Astrocyte of the cerebellum (primary cell): ENCODE data around the gene TMEM134.

ENCODE experiments used
- DNase-seq: peaks from one replicate; pipeline ENCODE4 v3.0.0-alpha.2; 2011; ENCODE audit warnings: low read depth
- H3K4me3 ChIP-seq: 2 replicates; pipeline ENCODE4 v1.5.1; 2011; ENCODE audit warnings: mild to moderate bottlenecking, low read depth, low read length, moderate library complexity
- in situ Hi-C: cut with HindIII; loops from 2 replicates; pipeline ENCODE4 v1.10.0; 2017; ENCODE audit warnings: low sequenced_read_pairs
- TF ChIP-seq, protein P1 (sequence below): IDR thresholded peaks from 2 replicates; pipeline ENCODE4 v1.5.1; 2012; ENCODE audit warnings: low read length, low read depth, moderate library complexity, mild to moderate bottlenecking; ENCODE audit errors: missing control alignments

The TMEM134 gene

GRCh38 chr11:67508486-67509121 is 39.6 kb upstream of the TMEM134 start:
- H3K4me3 ChIP-seq: peak overlapping the region; percentile 63
- peak; percentile 85 for DNase-seq
- TF ChIP-seq, protein P1, sequence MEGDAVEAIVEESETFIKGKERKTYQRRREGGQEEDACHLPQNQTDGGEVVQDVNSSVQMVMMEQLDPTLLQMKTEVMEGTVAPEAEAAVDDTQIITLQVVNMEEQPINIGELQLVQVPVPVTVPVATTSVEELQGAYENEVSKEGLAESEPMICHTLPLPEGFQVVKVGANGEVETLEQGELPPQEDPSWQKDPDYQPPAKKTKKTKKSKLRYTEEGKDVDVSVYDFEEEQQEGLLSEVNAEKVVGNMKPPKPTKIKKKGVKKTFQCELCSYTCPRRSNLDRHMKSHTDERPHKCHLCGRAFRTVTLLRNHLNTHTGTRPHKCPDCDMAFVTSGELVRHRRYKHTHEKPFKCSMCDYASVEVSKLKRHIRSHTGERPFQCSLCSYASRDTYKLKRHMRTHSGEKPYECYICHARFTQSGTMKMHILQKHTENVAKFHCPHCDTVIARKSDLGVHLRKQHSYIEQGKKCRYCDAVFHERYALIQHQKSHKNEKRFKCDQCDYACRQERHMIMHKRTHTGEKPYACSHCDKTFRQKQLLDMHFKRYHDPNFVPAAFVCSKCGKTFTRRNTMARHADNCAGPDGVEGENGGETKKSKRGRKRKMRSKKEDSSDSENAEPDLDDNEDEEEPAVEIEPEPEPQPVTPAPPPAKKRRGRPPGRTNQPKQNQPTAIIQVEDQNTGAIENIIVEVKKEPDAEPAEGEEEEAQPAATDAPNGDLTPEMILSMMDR: no peak
- in situ Hi-C loops: no loop called here

GRCh38 chr11:67507864-67508485 is 38.9 kb upstream of the TMEM134 start, which contains the start of gene CDK2AP2:
TSS of gene CDK2AP2 (minus strand) at chr11:67508162. CDS start at chr11:67508082, 80 bp downstream.
- in situ Hi-C loops: no loop called here
- peak; percentile 98 for DNase-seq
- TF ChIP-seq, protein P1: no peak
- peak within 1 kb of the TSS; percentile 63 for H3K4me3 ChIP-seq

DNA sequence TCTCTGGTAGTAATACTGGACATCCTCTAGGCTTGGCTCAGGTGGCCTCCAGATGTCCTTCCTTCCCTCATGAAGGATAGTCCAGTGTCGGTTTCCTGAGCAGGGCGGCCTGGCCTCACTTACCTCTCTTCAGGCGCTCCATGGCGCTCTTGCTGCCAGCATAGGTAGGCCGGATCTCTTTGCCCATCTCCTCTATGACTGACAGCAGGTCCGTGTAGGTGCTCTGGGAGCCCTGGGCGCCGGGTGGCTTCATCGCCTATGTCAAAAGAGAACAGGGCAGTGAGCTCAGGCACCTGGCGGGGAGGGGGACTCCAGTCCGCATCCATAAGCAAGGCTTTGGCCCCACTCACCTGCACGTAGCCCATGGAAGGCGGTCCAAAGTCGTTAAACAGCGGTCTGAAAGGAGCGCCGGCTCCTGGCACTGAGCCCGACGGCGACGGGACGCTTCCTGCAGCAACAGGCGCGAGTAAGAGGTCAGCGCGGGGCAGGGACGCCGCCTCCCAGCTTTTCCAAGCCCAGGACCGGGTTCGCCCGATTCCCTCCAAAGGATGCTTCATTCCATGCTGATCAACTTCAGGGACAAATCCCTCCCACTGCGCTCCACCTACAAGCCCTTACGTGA is 38.3 kb upstream of the TMEM134 start:
- in situ Hi-C loops: no loop called here
- peak overlapping the region; percentile 63 for H3K4me3 ChIP-seq
- TF ChIP-seq, protein P1: no peak
- DNase-seq: peak; percentile 29

DNA sequence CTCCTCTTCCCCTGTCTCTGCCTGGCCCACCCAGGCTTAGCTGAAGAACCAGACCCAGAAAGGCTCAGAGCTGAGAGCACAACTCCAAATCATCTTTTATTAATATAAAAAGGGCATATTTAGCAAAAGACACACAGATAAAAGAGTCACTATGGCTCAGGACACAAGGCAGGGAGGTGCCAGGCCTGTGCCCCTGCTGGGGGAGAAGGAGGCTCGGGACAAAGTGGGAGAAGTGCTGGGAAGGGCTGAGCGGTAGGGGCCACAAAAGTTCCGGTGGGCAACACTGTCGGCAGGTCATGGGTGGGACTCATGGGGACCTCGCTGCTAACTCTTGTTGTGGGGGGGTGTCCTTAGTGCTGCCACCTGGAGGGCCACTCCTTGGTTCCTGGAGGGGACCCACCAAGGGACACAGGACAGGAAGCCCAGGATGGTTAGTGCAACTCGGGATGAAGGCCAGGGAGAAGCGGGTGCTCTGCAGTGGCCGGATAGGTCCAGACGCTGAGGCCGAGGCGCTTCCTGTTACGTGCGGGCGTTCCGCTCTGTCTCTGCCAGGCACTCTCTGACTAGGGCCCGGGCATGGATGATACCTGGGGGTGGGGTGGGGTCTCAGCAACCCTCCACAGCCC is 37.5 kb upstream of the TMEM134 start:
- no peak overlapping the region for H3K4me3 ChIP-seq
- TF ChIP-seq, protein P1: no peak
- no peak for DNase-seq
- in situ Hi-C loops: no loop called here

DNA sequence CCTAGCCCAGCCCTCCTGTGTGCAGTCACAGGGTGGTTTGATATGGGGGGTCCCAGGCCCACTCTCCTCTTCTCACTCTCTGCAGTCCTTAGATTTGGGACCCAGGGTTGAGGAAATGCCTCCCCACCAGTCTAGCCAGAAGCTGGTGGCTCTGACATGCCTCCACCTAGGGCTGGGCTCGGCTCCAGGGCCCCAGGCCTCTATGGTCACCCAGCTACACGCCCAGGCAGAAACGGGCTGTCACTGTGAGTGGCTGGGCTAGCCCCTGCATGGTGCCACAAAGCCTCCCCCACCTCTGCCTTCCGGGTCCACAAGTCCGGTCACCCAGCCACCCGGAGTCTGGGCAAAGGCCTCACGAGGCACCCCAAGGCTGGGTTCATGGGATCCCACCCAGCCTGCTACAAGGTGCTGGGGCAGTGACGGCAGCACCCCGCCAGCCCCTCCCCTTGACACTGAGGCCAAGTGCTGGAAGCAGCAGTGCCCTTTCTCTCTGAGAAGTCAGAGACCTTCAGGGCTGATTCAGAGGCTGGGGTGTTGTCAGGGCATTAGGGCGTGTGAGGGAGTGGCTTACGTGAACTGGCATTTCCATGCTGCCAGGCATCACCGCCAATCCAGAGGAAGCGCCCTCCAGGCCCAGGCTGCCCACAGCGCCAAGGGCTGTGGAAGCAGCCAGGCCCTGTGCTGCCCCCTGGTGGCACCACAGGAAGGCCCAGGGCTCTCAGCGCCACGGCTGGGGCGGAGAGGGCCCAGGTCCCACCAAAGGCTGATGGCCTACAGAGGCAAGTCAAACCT is 36.8 kb upstream of the TMEM134 start:
- TF ChIP-seq, protein P1: peak; percentile 96
- peak overlapping the region; percentile 56 for H3K4me3 ChIP-seq
- in situ Hi-C loops: no loop called here
- peak; percentile 52 for DNase-seq

DNA sequence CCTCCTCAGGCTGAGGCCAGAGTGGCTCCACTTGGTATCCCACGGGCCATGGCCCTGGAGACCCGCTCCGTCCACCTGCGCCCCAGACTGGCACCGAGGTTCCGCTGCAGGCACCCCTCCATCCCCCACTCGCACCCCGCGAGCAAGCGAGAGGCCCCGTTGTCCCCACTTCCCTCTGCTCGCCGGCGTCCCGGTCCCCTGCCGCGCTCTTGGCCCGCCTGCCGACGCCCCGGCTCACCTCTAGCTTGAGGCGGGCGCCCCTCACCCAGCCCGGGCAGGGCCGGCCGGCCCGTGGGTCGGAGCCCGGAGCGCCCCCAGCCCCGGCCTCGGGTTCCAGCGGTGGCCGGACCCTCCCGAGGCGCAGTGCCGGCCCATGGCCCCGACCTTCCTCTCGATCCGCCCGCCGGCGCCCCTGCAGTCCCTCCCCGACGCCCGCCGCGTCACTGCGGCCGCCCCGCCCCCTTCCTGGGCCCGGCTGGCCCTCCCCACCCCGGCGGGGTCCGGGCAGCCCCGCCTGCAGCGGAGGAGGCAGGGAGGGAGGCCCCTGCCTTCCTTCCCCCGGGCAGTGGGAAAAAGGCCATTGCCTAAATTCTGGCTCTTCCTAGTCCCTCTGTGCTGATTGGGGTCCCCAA is 36.0 kb upstream of the TMEM134 start, which contains the start of gene PITPNM1:
Gene PITPNM1, minus strand, starts transcription at position 414 of the 632 bp plus-strand sequence. CDS start 1,183 bp downstream, outside the sequence.
- DNase-seq: no peak
- peak within 1 kb of the TSS; percentile 56 for H3K4me3 ChIP-seq

More for the DNA sequence above, 36.0 kb upstream of the TMEM134 start, which contains the start of gene PITPNM1:
- TF ChIP-seq, protein P1: no peak
- in situ Hi-C loops: no loop called here
